ENCODE data around the gene MICAL1. TPM values are rescaled to one million over a fixed set of nuclear protein-coding genes. Genes with fewer than 3 reads are reported as not detected.

The MICAL1 gene
- total RNA-seq, 1 donor, result 26.1 TPM

DNA sequence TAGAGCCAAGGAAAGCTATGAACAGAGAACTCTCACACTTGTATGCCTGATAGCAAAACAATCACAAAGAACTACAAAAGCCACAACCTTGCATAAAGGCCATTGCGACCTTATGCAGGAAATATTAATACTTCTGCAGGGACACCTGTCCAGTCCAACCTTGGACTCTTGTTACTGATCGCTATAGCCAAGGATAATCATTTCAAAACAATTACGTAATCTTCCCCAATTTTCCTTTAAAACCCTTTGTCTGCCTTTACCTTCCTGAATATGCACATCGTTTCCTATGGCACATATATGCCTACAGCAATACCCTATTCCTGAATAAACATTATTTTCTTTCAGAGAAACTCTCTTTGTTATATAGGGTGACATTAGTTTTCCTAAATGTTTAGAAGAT lies 37.9 kb downstream of the MICAL1 start:
- DNase-seq (ENCODE audit: insufficient read length, low spot score, missing footprints), result peak; percentile 50
- no peak overlapping the region for H3K4me2 ChIP-seq (ENCODE audit: insufficient read depth, low read length)
- no peaks in the 10 kb centered on the region for H3K79me2 ChIP-seq (ENCODE audit: insufficient read depth, low read length)
- no peaks in the 10 kb centered on the region for H3K27me3 ChIP-seq (ENCODE audit: insufficient read depth, low read length)
- no peaks in the 10 kb centered on the region for H3K36me3 ChIP-seq (ENCODE audit: insufficient read depth, low read length)
- H3K27ac ChIP-seq (ENCODE audit: low read depth, low read length), result no peak overlapping the region
- no peak overlapping the region for H2AFZ ChIP-seq (ENCODE audit: low read length)
- no peaks in the 10 kb centered on the region for H4K20me1 ChIP-seq (ENCODE audit: insufficient read depth, low read length)
- no peaks in the 10 kb centered on the region for H3K9me3 ChIP-seq (ENCODE audit: low read depth, low read length)
- no peaks in the 10 kb centered on the region for H3K4me1 ChIP-seq (ENCODE audit: insufficient read depth, low read length)
- TF ChIP-seq, protein P1, sequence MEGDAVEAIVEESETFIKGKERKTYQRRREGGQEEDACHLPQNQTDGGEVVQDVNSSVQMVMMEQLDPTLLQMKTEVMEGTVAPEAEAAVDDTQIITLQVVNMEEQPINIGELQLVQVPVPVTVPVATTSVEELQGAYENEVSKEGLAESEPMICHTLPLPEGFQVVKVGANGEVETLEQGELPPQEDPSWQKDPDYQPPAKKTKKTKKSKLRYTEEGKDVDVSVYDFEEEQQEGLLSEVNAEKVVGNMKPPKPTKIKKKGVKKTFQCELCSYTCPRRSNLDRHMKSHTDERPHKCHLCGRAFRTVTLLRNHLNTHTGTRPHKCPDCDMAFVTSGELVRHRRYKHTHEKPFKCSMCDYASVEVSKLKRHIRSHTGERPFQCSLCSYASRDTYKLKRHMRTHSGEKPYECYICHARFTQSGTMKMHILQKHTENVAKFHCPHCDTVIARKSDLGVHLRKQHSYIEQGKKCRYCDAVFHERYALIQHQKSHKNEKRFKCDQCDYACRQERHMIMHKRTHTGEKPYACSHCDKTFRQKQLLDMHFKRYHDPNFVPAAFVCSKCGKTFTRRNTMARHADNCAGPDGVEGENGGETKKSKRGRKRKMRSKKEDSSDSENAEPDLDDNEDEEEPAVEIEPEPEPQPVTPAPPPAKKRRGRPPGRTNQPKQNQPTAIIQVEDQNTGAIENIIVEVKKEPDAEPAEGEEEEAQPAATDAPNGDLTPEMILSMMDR (IDR thresholded peaks at IDR 0.05; ENCODE audit: extremely low read depth, low read depth, low read length), result no peak
- H3K4me3 ChIP-seq (ENCODE audit: insufficient read depth, low read length), result no peak overlapping the region

DNA sequence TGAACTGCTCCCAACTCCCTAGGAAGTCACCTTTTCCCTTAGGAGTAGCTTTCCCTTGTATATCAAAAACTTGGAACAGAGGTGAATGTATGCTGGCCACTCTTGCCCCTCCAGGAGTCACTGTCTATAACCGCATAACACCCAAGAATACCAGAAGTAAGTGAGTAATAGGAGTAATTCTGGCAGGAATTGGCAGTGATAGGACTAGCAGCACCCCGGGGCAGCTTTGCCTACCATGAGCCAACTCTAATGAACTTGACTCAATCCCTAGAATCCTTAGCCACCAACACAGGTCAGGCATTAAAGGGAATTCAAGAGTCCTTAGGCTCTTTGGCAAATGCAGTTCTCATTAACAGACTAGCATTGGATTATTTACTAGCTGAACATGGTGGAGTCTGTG lies 44.5 kb downstream of the MICAL1 start:
- no peaks in the 10 kb centered on the region for H4K20me1 ChIP-seq (ENCODE audit: insufficient read depth, low read length)
- H3K36me3 ChIP-seq (ENCODE audit: insufficient read depth, low read length), result no peaks in the 10 kb centered on the region
- H2AFZ ChIP-seq (ENCODE audit: low read length), result no peak overlapping the region
- no peaks in the 10 kb centered on the region for H3K9me3 ChIP-seq (ENCODE audit: low read depth, low read length)
- TF ChIP-seq, protein P1 (IDR thresholded peaks at IDR 0.05; ENCODE audit: extremely low read depth, low read depth, low read length), result no peak
- H3K27me3 ChIP-seq (ENCODE audit: insufficient read depth, low read length), result no peaks in the 10 kb centered on the region
- no peak for DNase-seq (ENCODE audit: insufficient read length, low spot score, missing footprints)
- no peak overlapping the region for H3K4me3 ChIP-seq (ENCODE audit: insufficient read depth, low read length)
- no peaks in the 10 kb centered on the region for H3K79me2 ChIP-seq (ENCODE audit: insufficient read depth, low read length)
- no peak overlapping the region for H3K27ac ChIP-seq (ENCODE audit: low read depth, low read length)
- no peaks in the 10 kb centered on the region for H3K4me1 ChIP-seq (ENCODE audit: insufficient read depth, low read length)
- no peak overlapping the region for H3K4me2 ChIP-seq (ENCODE audit: insufficient read depth, low read length)

DNA sequence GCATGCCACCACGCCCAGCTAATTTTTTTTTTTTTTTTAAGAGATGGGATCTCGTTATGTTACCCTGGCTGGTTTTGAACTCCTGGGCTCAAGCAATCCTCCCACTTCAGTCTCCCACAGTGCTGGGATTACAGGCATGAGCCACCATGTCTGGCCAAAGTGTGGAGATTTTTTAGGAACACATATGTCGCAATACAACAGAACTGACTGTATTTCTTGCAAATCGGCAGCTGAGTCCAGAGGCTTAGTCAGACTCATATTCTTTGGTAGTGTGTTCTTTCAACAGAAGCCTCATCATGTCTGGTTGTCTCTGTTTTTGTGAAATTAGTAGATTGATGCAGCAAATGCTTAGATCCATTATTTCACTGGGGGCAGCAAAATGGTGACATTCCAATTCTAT lies 49.4 kb downstream of the MICAL1 start:
- no peaks in the 10 kb centered on the region for H3K4me1 ChIP-seq (ENCODE audit: insufficient read depth, low read length)
- no peaks in the 10 kb centered on the region for H3K9me3 ChIP-seq (ENCODE audit: low read depth, low read length)
- no peaks in the 10 kb centered on the region for H4K20me1 ChIP-seq (ENCODE audit: insufficient read depth, low read length)
- H3K27me3 ChIP-seq (ENCODE audit: insufficient read depth, low read length), result no peaks in the 10 kb centered on the region
- no peak overlapping the region for H2AFZ ChIP-seq (ENCODE audit: low read length)
- no peak overlapping the region for H3K4me3 ChIP-seq (ENCODE audit: insufficient read depth, low read length)
- no peaks in the 10 kb centered on the region for H3K79me2 ChIP-seq (ENCODE audit: insufficient read depth, low read length)
- H3K27ac ChIP-seq (ENCODE audit: low read depth, low read length), result no peak overlapping the region
- no peaks in the 10 kb centered on the region for H3K36me3 ChIP-seq (ENCODE audit: insufficient read depth, low read length)
- TF ChIP-seq, protein P1 (IDR thresholded peaks at IDR 0.05; ENCODE audit: extremely low read depth, low read depth, low read length), result no peak
- H3K4me2 ChIP-seq (ENCODE audit: insufficient read depth, low read length), result no peak overlapping the region
- no peak for DNase-seq (ENCODE audit: insufficient read length, low spot score, missing footprints)

DNA sequence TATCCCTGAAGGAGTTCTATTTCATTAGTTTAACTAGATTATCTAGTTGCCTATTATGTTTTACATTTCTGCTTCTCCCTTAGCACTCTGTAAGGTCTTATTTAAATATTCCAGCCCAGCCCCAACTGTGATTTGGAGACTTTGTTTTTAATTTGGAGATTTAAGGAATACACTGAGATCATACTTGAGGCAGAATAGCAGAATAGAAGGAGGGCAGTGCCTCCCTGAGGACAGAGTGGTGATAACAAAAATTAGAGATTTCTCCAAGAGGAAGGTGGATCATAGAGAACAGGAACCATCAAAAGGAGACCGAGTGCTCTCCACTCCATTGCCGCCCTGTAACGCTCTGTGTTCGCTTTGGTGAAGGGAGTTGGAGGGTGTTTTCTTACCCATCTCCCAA lies 58.6 kb downstream of the MICAL1 start:
- Histone ChIP-seq H3K4me2 (ENCODE audit: insufficient read depth, low read length) (no peak overlapping the region), H3K36me3 (ENCODE audit: insufficient read depth, low read length) (no peaks in the 10 kb centered on the region), H3K27ac (ENCODE audit: low read depth, low read length) (no peak overlapping the region), H2AFZ (ENCODE audit: low read length) (no peak overlapping the region), H3K79me2 (ENCODE audit: insufficient read depth, low read length) (no peaks in the 10 kb centered on the region), H3K27me3 (ENCODE audit: insufficient read depth, low read length) (no peaks in the 10 kb centered on the region), H4K20me1 (ENCODE audit: insufficient read depth, low read length) (no peaks in the 10 kb centered on the region), H3K4me1 (ENCODE audit: insufficient read depth, low read length) (no peaks in the 10 kb centered on the region), H3K4me3 (ENCODE audit: insufficient read depth, low read length) (no peak overlapping the region), H3K9me3 (ENCODE audit: low read depth, low read length) (no peaks in the 10 kb centered on the region)
- TF ChIP-seq, protein P1 (IDR thresholded peaks at IDR 0.05; ENCODE audit: extremely low read depth, low read depth, low read length), result peak; percentile 53
- DNase-seq (ENCODE audit: insufficient read length, low spot score, missing footprints), result peak; percentile 60

Measured in osteoblast (primary cell).